ENCODE results near the gene PLEKHA6. TPM values are rescaled to one million over a fixed set of nuclear protein-coding genes. Genes with fewer than 3 reads are reported as not detected.

The PLEKHA6 gene
- total and polyA plus RNA-seq, 2 of the 8 experiments (the other 6 are each of a cell fraction or from before 2014, with no cell fraction given): 4.8 to 20.2 TPM

- Histone ChIP-seq H3K79me2 (ENCODE audit: control insufficient read depth in 1 of 2, insufficient read depth in 2 of 2, low read length in 2 of 2) (no peaks in the 10 kb centered on the region), H2BK12ac (ENCODE audit: low read depth, low read length) (no peak overlapping the region), H3K14ac (ENCODE audit: insufficient read length) (no peak overlapping the region), H3K79me1 (ENCODE audit: low read depth, low read length) (no peaks in the 10 kb centered on the region), H2BK5ac (ENCODE audit: low read depth, low read length) (no peak overlapping the region), H4K5ac (ENCODE audit: insufficient read length, low read depth, low read length) (no peak overlapping the region), H2AFZ (ENCODE audit: low read length) (no peak overlapping the region), H3K27ac (ENCODE audit: low read depth, low read length) (no peak overlapping the region), H3K56ac (replicated peaks; ENCODE audit: insufficient read length, low read depth, low read length) (no peak overlapping the region), H3K9ac (replicated peaks in 1 of 4; ENCODE audit: extremely low read depth in 1 of 4, low read depth in 3 of 4, low read length in 3 of 4) (no peak overlapping the region), H2BK20ac (ENCODE audit: low read length) (no peak overlapping the region), H3K23me2 (ENCODE audit: low read depth, low read length) (no peaks in the 10 kb centered on the region), H3K4me1 (replicated peaks in 1 of 4; ENCODE audit: control insufficient read depth in 3 of 4, insufficient read depth in 4 of 4, low read length in 3 of 4) (0 out of 7 replicates have a peak, but pooled peaks cover 0 to 2% (median 0%) of the 10 kb centered on the region in 4 experiments), H3K4me2 (ENCODE audit: insufficient read depth in 1 of 2, low read depth in 2 of 2, low read length in 2 of 2) (no peak overlapping the region), H3K18ac (ENCODE audit: extremely low read depth, low read length) (no peak overlapping the region), H3K36me3 (ENCODE audit: control insufficient read depth in 2 of 4, insufficient read depth in 4 of 4, low read length in 3 of 4) (no peaks in the 10 kb centered on the region; a peak in 1 of 8 replicates), H3K27me3 (replicated peaks in 1 of 4; ENCODE audit: control insufficient read depth in 3 of 4, extremely low read depth in 1 of 4, insufficient read depth in 3 of 4, low read length in 3 of 4) (no peaks in the 10 kb centered on the region), H2BK120ac (replicated peaks; ENCODE audit: low read depth, low read length) (no peak overlapping the region), H4K91ac (replicated peaks; ENCODE audit: insufficient read length, low read length) (no peak overlapping the region), H3K4me3 (ENCODE audit: extremely low read depth in 1 of 4, insufficient read depth in 2 of 4, low read depth in 3 of 4, low read length in 4 of 4) (no peak overlapping the region), H3K9me3 (ENCODE audit: insufficient read depth in 2 of 2, low read depth in 1 of 2, low read length in 1 of 2) (no peaks in the 10 kb centered on the region), H3K23ac (ENCODE audit: insufficient read length) (no peak overlapping the region), H4K8ac (ENCODE audit: extremely low read depth, insufficient read depth, low read length) (no peak overlapping the region), H4K20me1 (replicated peaks in 1 of 2; ENCODE audit: control insufficient read depth in 1 of 2, insufficient read depth in 2 of 2, low read length in 2 of 2) (no peaks in the 10 kb centered on the region), H2BK15ac (ENCODE audit: low read length) (no peak overlapping the region), H3K4ac (replicated peaks; ENCODE audit: insufficient read length, low read depth, low read length) (no peak overlapping the region), H2AK5ac (ENCODE audit: low read depth, low read length) (no peak overlapping the region)
- DNase-seq (ENCODE audit: low read depth in 1 of 2, low spot score in 2 of 2) (no peak), FAIRE-seq (no peak)
- ChIA-PET POLR2A (ENCODE audit: partially characterized antibody) (interaction anchor here (1.3 kb wide), 1 partner anchor 33 kb away, joined by 3 read pairs; no protein-coding TSS in a partner anchor), CTCF (ENCODE audit: partially characterized antibody) (interaction anchor here (1.0 to 1.7 kb wide), 5 partner anchors 11 to 147 kb away, joined by 4 to 6 read pairs (median 5); partner anchors contain the start of gene PLEKHA6)
- WGBS, 2 experiments (ENCODE audit: extremely low coverage in 1 of 2, insufficient coverage in 1 of 2, insufficient read length in 1 of 2, insufficient replicate concordance in 2 of 2, low coverage in 1 of 2, low lambda C conversion rate in 2 of 2, missing lambda C conversion rate in 1 of 2): 85% methylated on average over 8 of the region's 8 CpGs; no CpG with 5 or more reads in 1 of the 2 experiments
- no peak for TF ChIP-seq CREB1 (IDR thresholded peaks at IDR 0.05)
These were observed 137.5 kb downstream of the PLEKHA6 start for GRCh38 chr1:204222006-204222763.
